RWPE1 (cell line): ENCODE results near the gene GOLIM4.

Experiments
- CTCF ChIA-PET: fragments of 350-600 bp; sonication (Branson Sonifier 250); formaldehyde crosslinking; extraction: SDS; loops from one replicate; lab custom pipeline; 2021; lab: Yijun Ruan, JAX
- POLR2A ChIA-PET: fragments of 400-600 bp; formaldehyde crosslinking; extraction: SDS; loops from one replicate; lab custom pipeline; 2020; ENCODE audit warnings: antibody characterized with exemption; ENCODE audit not compliant: low non-redundant PET; lab: Yijun Ruan, JAX
- DNase-seq: peaks from one replicate; pipeline ENCODE4 v3.0.0; 2012; ENCODE audit warnings: low spot score
- H3K27ac ChIP-seq: fragments of 450-650 bp; 2 replicates; pipeline ENCODE4 v1.5.1; 2017
- TF ChIP-seq, protein P1 (sequence below): fragments of 450-650 bp; conservative IDR thresholded peaks from 2 replicates; pipeline ENCODE4 v1.5.1; 2017; ENCODE audit warnings: low read depth, mild to moderate bottlenecking

Gene GOLIM4

GRCh38 chr3:167973046-167973445 lies 122.7 kb downstream of the GOLIM4 start:
- CTCF ChIA-PET: no interaction called here
- TF ChIP-seq, protein P1, sequence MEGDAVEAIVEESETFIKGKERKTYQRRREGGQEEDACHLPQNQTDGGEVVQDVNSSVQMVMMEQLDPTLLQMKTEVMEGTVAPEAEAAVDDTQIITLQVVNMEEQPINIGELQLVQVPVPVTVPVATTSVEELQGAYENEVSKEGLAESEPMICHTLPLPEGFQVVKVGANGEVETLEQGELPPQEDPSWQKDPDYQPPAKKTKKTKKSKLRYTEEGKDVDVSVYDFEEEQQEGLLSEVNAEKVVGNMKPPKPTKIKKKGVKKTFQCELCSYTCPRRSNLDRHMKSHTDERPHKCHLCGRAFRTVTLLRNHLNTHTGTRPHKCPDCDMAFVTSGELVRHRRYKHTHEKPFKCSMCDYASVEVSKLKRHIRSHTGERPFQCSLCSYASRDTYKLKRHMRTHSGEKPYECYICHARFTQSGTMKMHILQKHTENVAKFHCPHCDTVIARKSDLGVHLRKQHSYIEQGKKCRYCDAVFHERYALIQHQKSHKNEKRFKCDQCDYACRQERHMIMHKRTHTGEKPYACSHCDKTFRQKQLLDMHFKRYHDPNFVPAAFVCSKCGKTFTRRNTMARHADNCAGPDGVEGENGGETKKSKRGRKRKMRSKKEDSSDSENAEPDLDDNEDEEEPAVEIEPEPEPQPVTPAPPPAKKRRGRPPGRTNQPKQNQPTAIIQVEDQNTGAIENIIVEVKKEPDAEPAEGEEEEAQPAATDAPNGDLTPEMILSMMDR: no peak
- POLR2A ChIA-PET: no interaction called here
- H3K27ac ChIP-seq: no peak overlapping the region
- no peak for DNase-seq

DNA sequence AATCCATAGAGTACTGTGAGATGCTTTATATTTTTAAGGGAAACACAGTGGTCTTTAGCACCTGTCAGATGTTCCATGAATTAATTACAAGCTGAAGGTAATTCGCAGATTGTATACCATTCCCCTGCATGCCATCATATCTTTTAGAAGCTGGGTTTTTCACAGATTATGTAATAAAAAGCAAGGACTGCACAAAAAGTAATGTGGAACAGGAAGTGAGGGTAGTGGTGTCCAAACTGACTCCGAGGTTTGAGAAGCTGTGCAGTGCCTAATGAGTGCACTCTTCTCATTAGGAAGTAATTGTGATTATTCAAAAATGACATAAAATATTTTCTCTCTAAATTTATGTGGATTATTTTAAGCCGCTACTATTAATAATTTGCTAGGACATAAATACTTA lies 123.2 kb downstream of the GOLIM4 start:
- no peak overlapping the region for H3K27ac ChIP-seq
- no peak for DNase-seq
- TF ChIP-seq, protein P1: no peak
- ChIA-PET CTCF (no interaction called here), POLR2A (no interaction called here)

- no peak for DNase-seq
- CTCF ChIA-PET: no interaction called here
- TF ChIP-seq, protein P1: no peak
- POLR2A ChIA-PET: no interaction called here
- no peak overlapping the region for H3K27ac ChIP-seq
Observed at GRCh38 chr3:167969548-167969947, 126.2 kb downstream of the GOLIM4 start.

GRCh38 chr3:167967257-167968036 lies 128.3 kb downstream of the GOLIM4 start:
- ChIA-PET POLR2A (no interaction called here), CTCF (no interaction called here)
- DNase-seq: no peak
- no peak overlapping the region for H3K27ac ChIP-seq
- TF ChIP-seq, protein P1: no peak
